NB4 (cell line): Measurements from ENCODE around the gene KRTCAP3.
"Not testable (repeated sequence)": the region's sequence is repeated elsewhere in the genome, so short reads cannot be mapped to it uniquely, and the experiment has no call there.

Experiments
- CTCF ChIP-seq: IDR thresholded peaks from one replicate; pipeline ENCODE4 v1.5.1; 2012; ENCODE audit warnings: low read depth, low read length
- MAX ChIP-seq: IDR thresholded peaks from 2 replicates; pipeline ENCODE4 v1.6.1; 2011; ENCODE audit warnings: low read depth, low read length
- MYC ChIP-seq: IDR thresholded peaks from 2 replicates; pipeline ENCODE4 v1.6.1; 2011; ENCODE audit warnings: low read depth, low read length
- POLR2A ChIP-seq: IDR thresholded peaks from 2 replicates; pipeline ENCODE4 v1.6.1; 2011; ENCODE audit warnings: mild to moderate bottlenecking; ENCODE audit not compliant: insufficient read length; ENCODE audit errors: extremely low read depth

- TF ChIP-seq CTCF, POLR2A, MAX, MYC: not testable (repeated sequence)
Measured at GRCh38 chr2:27425039-27425438, 17.1 kb upstream of the KRTCAP3 start.
